Measurements from ENCODE around the gene SLC10A1. TPM values are rescaled to one million over a fixed set of nuclear protein-coding genes. Genes with fewer than 3 reads are reported as not detected.

The SLC10A1 gene
- total and polyA plus RNA-seq, 7 donors, result not detected

DNA sequence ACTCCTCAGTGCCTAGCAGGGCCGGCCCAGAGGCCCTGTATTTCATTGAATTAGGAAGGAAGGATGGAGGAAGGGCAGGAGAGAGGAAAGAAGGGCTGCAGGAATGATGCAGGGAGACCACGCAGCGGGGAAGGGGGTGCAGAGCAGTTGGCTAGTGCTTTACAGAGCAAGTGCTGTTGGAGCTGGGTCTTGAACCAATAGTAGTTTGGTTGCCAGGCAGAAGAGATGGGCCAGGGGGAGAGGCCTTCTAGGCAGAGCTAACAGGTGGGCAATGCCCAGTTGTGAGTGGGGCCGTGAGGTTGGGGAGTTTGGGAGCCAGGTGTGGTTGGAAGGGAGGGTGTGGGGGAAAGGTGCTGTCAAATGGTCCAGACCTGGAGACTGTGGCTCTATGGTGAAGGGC, 69.2 kb downstream of the SLC10A1 start:
- no peaks in the 10 kb centered on the region for H3K9me3 ChIP-seq
- 74 to 79% (median 79%) methylated on average over 4 of the region's 4 CpGs for WGBS, 3 donors
- H3K27ac ChIP-seq, result peak overlapping the region; percentile 23
- no peak for DNase-seq
- peaks cover 10% of the 10 kb centered on the region for H3K4me1 ChIP-seq
- H3K27me3 ChIP-seq (ENCODE audit: insufficient read depth in 3 of 3, low read length in 2 of 3), result no peaks in the 10 kb centered on the region
- no peak overlapping the region for H3K4me3 ChIP-seq
- TF ChIP-seq, protein P1, sequence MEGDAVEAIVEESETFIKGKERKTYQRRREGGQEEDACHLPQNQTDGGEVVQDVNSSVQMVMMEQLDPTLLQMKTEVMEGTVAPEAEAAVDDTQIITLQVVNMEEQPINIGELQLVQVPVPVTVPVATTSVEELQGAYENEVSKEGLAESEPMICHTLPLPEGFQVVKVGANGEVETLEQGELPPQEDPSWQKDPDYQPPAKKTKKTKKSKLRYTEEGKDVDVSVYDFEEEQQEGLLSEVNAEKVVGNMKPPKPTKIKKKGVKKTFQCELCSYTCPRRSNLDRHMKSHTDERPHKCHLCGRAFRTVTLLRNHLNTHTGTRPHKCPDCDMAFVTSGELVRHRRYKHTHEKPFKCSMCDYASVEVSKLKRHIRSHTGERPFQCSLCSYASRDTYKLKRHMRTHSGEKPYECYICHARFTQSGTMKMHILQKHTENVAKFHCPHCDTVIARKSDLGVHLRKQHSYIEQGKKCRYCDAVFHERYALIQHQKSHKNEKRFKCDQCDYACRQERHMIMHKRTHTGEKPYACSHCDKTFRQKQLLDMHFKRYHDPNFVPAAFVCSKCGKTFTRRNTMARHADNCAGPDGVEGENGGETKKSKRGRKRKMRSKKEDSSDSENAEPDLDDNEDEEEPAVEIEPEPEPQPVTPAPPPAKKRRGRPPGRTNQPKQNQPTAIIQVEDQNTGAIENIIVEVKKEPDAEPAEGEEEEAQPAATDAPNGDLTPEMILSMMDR (IDR thresholded peaks at IDR 0.05), result no peak
- H3K36me3 ChIP-seq (ENCODE audit: insufficient read depth in 1 of 2, low read depth in 1 of 2), result no peaks in the 10 kb centered on the region
- intact Hi-C loops (cut with DNase I), result loop anchor here (1.0 to 5.0 kb wide), 4 partner anchors 125 to 191 kb away; no protein-coding TSS in a partner anchor
- no peak for ATAC-seq

DNA sequence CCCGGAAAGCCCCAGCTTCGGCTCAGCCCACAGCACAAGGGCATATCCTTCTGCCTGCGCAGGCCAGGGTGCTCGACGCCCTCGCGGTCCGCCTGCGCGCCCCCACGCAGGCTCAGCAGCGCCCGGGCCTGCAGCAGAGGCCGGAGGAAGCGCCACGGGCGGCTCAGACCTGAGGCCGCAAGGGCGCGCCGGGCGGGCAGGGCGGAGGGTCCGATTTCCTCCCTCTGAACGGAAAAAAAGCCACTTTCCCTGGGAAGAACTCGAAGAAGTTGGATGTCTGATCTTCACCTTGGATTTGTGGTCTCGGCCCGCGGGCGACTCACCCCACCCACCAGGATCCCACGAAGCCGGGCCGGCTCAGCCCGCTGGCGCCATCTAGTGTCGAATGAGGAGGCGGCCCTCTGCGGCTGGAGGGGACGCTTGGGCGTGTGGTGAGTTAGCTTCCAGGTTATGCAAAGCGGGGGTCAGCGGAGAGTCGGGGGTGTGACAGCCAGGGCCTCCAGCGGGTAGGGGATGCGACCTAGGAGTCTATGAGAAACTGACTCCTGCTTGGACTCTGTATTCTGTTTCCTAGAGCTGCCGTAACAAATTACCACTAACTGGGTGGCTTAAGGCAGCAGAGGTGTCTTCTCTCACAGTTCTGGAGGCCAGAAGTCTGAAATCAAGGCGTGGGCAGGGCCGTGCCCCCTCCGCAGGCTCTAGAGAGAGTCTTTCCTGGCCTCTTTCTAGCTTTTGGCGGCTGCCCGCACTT, 70.1 kb downstream of the SLC10A1 start:
- 2 to 7% (median 4%) methylated on average over 45 to 51 of the region's 51 CpGs for WGBS, 3 donors
- DNase-seq (peak; percentile 85 to 90), ATAC-seq (peak; percentile 93 to 98 (median 94))
- intact Hi-C loops (cut with DNase I), result loop anchor here (1.0 to 5.0 kb wide), 4 partner anchors 124 to 190 kb away; no protein-coding TSS in a partner anchor
- TF ChIP-seq, protein P1 (IDR thresholded peaks at IDR 0.05), result peak; percentile 97
- H3K4me1 ChIP-seq, result peaks cover 10% of the 10 kb centered on the region
- H3K27ac ChIP-seq, result no peak overlapping the region
- H3K9me3 ChIP-seq, result no peaks in the 10 kb centered on the region
- no peaks in the 10 kb centered on the region for H3K36me3 ChIP-seq (ENCODE audit: insufficient read depth in 1 of 2, low read depth in 1 of 2)
- no peaks in the 10 kb centered on the region for H3K27me3 ChIP-seq (ENCODE audit: insufficient read depth in 3 of 3, low read length in 2 of 3)
- peak overlapping the region; percentile 66 for H3K4me3 ChIP-seq

Other genes with a start within 250 kb of the SLC10A1 start
- not detected for gene CCDC177, start 222.4 kb downstream of the SLC10A1 start, total RNA-seq
- gene CCDC177, start 222.4 kb downstream of the SLC10A1 start, polyA plus RNA-seq, result not detected
- gene SUSD6, start 185.6 kb downstream of the SLC10A1 start, total RNA-seq, result 10 to 100 TPM; 14.9 to 23.4 (median 22.4) TPM
- gene SUSD6, start 185.6 kb downstream of the SLC10A1 start, polyA plus RNA-seq, result 10 to 100 TPM in 2 of 3 donors, 1 to 10 TPM in 1; 6.9 to 13.3 (median 11.7) TPM
- 100 to 1,000 TPM in 3 of 4 donors, 10 to 100 TPM in 1; 95.6 to 171 (median 104) TPM for gene SRSF5, start 30.1 kb downstream of the SLC10A1 start, total RNA-seq
- gene SRSF5, start 30.1 kb downstream of the SLC10A1 start, polyA plus RNA-seq, result 100 to 1,000 TPM in 1 of 3 donors, 10 to 100 TPM in 2; 72.7 to 144 (median 93.8) TPM
- gene SMOC1, start 82.2 kb upstream of the SLC10A1 start, total RNA-seq, result 10 to 100 TPM in 1 of 4 donors, 1 to 10 TPM in 3; 4.2 to 10.1 (median 5.2) TPM
- 10 to 100 TPM in 2 of 3 donors, 1 to 10 TPM in 1; 3.2 to 10.6 (median 10.1) TPM for gene SMOC1, start 82.2 kb upstream of the SLC10A1 start, polyA plus RNA-seq